Measurements from ENCODE around the gene MAPK6.

The MAPK6 gene

DNA sequence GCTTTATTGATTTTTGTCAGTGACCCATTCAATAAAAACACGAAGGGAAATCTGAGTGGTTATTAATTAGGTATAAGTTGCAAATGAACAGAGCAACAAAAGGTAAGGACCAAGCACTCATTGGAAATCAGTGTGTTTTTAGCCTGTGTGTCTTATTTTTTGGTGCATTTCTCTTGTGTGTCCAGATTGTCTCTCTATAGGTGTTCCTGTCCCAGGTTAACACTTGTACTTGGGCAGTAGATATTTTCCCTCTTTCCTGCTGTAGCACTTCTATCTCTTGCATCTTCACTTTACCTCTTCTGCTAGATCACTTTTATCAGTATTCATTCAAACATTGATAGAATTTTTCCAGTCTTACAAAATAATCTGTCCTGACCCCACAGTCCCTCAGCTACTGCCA is 37.0 kb downstream of the MAPK6 start:
- peaks cover 2 to 13% of the 10 kb centered on the region in 2 donors for H3K9me3 ChIP-seq (replicated peaks in 1 of 2; ENCODE audit: control insufficient read depth in 2 of 2, insufficient read depth in 1 of 2, low read depth in 1 of 2, low read length in 2 of 2)
- H3K9ac ChIP-seq (ENCODE audit: low read depth, low read length, poor library complexity) = no peak overlapping the region
- no peak for DNase-seq (ENCODE audit: low spot score)
- no peak overlapping the region for H4K91ac ChIP-seq (ENCODE audit: low read depth, low read length, poor library complexity)
- no peak overlapping the region for H2BK15ac ChIP-seq (ENCODE audit: low read length)
- H3K23ac ChIP-seq (ENCODE audit: low read depth, low read length, poor library complexity) = no peak overlapping the region
- no peak overlapping the region for H3K27ac ChIP-seq (replicated peaks; ENCODE audit: low read length)
- H2BK5ac ChIP-seq (ENCODE audit: low read length) = no peak overlapping the region
- H4K8ac ChIP-seq (ENCODE audit: low read depth, low read length) = no peak overlapping the region
- no peak overlapping the region for H2BK12ac ChIP-seq (ENCODE audit: low read length)
- no peak overlapping the region for H3K4me3 ChIP-seq (ENCODE audit: low read length in 2 of 2)
- peaks cover 19 to 97% of the 10 kb centered on the region in 2 donors for H3K36me3 ChIP-seq (replicated peaks in 1 of 2; ENCODE audit: control insufficient read depth in 2 of 2, insufficient read depth in 2 of 2, low read length in 2 of 2)
- no peaks in the 10 kb centered on the region for H3K27me3 ChIP-seq (ENCODE audit: control insufficient read depth in 3 of 3, insufficient read depth in 3 of 3, low read depth in 1 of 3, low read length in 3 of 3)
- H3K4me2 ChIP-seq (ENCODE audit: insufficient read depth, low read length, poor library complexity, severe bottlenecking) = no peak overlapping the region
- H3K18ac ChIP-seq (ENCODE audit: low read length) = no peak overlapping the region
- H3K14ac ChIP-seq (ENCODE audit: low read length) = no peak overlapping the region
- no peak overlapping the region for H2BK120ac ChIP-seq (ENCODE audit: low read depth, low read length)
- WGBS, 2 donors (ENCODE audit: extremely low coverage in 2 of 2, insufficient read length in 2 of 2, insufficient replicate concordance in 1 of 2) = no CpG with 5 or more reads among the region's 1 CpG
- peaks cover 1% of the 10 kb centered on the region for H3K79me1 ChIP-seq (ENCODE audit: low read depth, low read length)
- no peak overlapping the region for H2AFZ ChIP-seq (ENCODE audit: low read length)
- no peaks in the 10 kb centered on the region for H3K4me1 ChIP-seq (ENCODE audit: control insufficient read depth in 2 of 2, insufficient read depth in 1 of 2, low read depth in 1 of 2, low read length in 2 of 2)
- no peak overlapping the region for H3K4ac ChIP-seq (ENCODE audit: low read length)
- no peak overlapping the region for H2AK5ac ChIP-seq (ENCODE audit: low read depth, low read length)

DNA sequence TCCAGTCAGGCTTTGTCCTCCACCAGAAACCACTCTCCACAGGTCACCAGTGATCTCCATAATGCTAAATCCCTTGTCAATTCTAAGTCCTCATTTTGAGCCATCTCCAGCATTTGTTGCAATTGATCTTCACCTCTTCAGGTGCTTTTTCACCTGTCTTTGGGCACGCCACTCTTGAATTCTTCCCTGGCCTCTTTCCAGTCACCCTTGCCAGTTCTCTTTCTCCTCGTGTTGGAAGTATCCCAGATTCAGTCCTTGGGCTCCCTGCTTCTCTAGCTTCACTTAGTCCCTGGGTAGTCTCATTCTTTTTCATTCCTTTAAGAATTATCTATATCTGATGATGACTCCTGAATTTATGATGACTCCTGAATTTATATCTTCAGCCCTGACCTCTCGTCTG is 37.5 kb downstream of the MAPK6 start:
- Histone ChIP-seq H3K18ac (ENCODE audit: low read length) (no peak overlapping the region), H3K36me3 (replicated peaks in 1 of 2; ENCODE audit: control insufficient read depth in 2 of 2, insufficient read depth in 2 of 2, low read length in 2 of 2) (peaks cover 21 to 97% of the 10 kb centered on the region in 2 donors), H2BK12ac (ENCODE audit: low read length) (no peak overlapping the region), H2BK5ac (ENCODE audit: low read length) (no peak overlapping the region), H3K9me3 (replicated peaks in 1 of 2; ENCODE audit: control insufficient read depth in 2 of 2, insufficient read depth in 1 of 2, low read depth in 1 of 2, low read length in 2 of 2) (peaks cover 2 to 13% of the 10 kb centered on the region in 2 donors), H2AFZ (ENCODE audit: low read length) (no peak overlapping the region), H3K4ac (ENCODE audit: low read length) (no peak overlapping the region), H3K14ac (ENCODE audit: low read length) (no peak overlapping the region), H3K9ac (ENCODE audit: low read depth, low read length, poor library complexity) (no peak overlapping the region), H2BK15ac (ENCODE audit: low read length) (no peak overlapping the region), H3K23ac (ENCODE audit: low read depth, low read length, poor library complexity) (no peak overlapping the region), H3K27me3 (ENCODE audit: control insufficient read depth in 3 of 3, insufficient read depth in 3 of 3, low read depth in 1 of 3, low read length in 3 of 3) (no peaks in the 10 kb centered on the region), H4K8ac (ENCODE audit: low read depth, low read length) (no peak overlapping the region), H3K27ac (replicated peaks; ENCODE audit: low read length) (no peak overlapping the region), H3K4me3 (ENCODE audit: low read length in 2 of 2) (no peak overlapping the region), H4K91ac (ENCODE audit: low read depth, low read length, poor library complexity) (no peak overlapping the region), H2AK5ac (ENCODE audit: low read depth, low read length) (no peak overlapping the region), H3K4me2 (ENCODE audit: insufficient read depth, low read length, poor library complexity, severe bottlenecking) (no peak overlapping the region), H2BK120ac (ENCODE audit: low read depth, low read length) (no peak overlapping the region), H3K4me1 (ENCODE audit: control insufficient read depth in 2 of 2, insufficient read depth in 1 of 2, low read depth in 1 of 2, low read length in 2 of 2) (no peaks in the 10 kb centered on the region), H3K79me1 (ENCODE audit: low read depth, low read length) (peaks cover 1% of the 10 kb centered on the region)
- DNase-seq (ENCODE audit: low spot score) = no peak
- WGBS, 2 donors (ENCODE audit: extremely low coverage in 2 of 2, insufficient read length in 2 of 2, insufficient replicate concordance in 1 of 2) = no CpG with 5 or more reads among the region's 3 CpGs

DNA sequence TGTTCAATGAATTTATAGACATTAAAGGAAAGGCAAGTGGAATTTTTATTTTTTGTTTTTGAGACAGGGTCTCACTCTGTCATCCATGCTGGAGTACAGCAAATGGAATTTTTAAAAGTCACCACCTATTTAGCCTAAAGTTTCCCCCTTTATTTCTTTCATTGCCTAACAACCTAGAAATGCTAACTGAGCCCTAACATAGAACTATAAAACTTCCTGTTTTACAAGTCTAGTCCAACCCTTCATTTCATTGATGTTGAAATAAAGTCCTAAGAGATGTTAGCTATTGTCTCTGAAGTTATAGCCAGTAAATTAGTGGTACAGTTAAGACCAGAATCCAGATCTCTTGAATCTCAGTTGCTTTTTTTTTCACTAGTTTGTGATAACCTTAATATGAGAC is 39.0 kb downstream of the MAPK6 start:
- Histone ChIP-seq H3K4me2 (ENCODE audit: insufficient read depth, low read length, poor library complexity, severe bottlenecking) (no peak overlapping the region), H3K36me3 (replicated peaks in 1 of 2; ENCODE audit: control insufficient read depth in 2 of 2, insufficient read depth in 2 of 2, low read length in 2 of 2) (peaks cover 18 to 98% of the 10 kb centered on the region in 2 donors), H2BK5ac (ENCODE audit: low read length) (no peak overlapping the region), H3K27ac (replicated peaks; ENCODE audit: low read length) (no peak overlapping the region), H3K14ac (ENCODE audit: low read length) (no peak overlapping the region), H2AK5ac (ENCODE audit: low read depth, low read length) (no peak overlapping the region), H3K27me3 (ENCODE audit: control insufficient read depth in 3 of 3, insufficient read depth in 3 of 3, low read depth in 1 of 3, low read length in 3 of 3) (no peaks in the 10 kb centered on the region), H2BK15ac (ENCODE audit: low read length) (no peak overlapping the region), H2BK120ac (ENCODE audit: low read depth, low read length) (no peak overlapping the region), H3K79me1 (ENCODE audit: low read depth, low read length) (peaks cover 2% of the 10 kb centered on the region), H4K91ac (ENCODE audit: low read depth, low read length, poor library complexity) (no peak overlapping the region), H3K4me3 (ENCODE audit: low read length in 2 of 2) (no peak overlapping the region), H3K23ac (ENCODE audit: low read depth, low read length, poor library complexity) (no peak overlapping the region), H3K18ac (ENCODE audit: low read length) (no peak overlapping the region), H3K4me1 (ENCODE audit: control insufficient read depth in 2 of 2, insufficient read depth in 1 of 2, low read depth in 1 of 2, low read length in 2 of 2) (no peaks in the 10 kb centered on the region), H3K4ac (ENCODE audit: low read length) (no peak overlapping the region), H4K8ac (ENCODE audit: low read depth, low read length) (no peak overlapping the region), H3K9ac (ENCODE audit: low read depth, low read length, poor library complexity) (no peak overlapping the region), H2AFZ (ENCODE audit: low read length) (no peak overlapping the region), H3K9me3 (replicated peaks in 1 of 2; ENCODE audit: control insufficient read depth in 2 of 2, insufficient read depth in 1 of 2, low read depth in 1 of 2, low read length in 2 of 2) (no peaks in the 10 kb centered on the region), H2BK12ac (ENCODE audit: low read length) (no peak overlapping the region)
- DNase-seq (ENCODE audit: low spot score) = no peak

DNA sequence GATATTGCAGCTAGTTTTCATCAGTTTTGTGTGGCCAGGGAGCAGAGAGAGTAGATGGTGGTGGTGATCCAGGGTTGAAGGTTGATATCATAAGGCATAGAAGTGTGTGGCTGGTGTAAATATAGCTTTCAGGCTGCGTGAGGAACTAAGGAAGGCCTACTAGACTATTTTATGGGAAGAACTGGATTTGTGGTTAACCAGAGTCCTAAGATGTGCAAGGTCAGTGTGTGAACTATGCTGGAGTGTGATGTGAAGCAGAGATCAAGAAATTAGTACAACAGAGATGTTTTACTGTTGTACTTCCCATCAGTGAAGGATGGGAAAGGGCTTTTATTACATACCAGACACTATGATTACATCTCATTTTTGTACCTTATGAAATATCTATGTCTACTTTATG is 41.5 kb downstream of the MAPK6 start:
- Histone ChIP-seq H3K18ac (ENCODE audit: low read length) (no peak overlapping the region), H2BK120ac (ENCODE audit: low read depth, low read length) (no peak overlapping the region), H2BK5ac (ENCODE audit: low read length) (no peak overlapping the region), H2AFZ (ENCODE audit: low read length) (no peak overlapping the region), H3K4ac (ENCODE audit: low read length) (no peak overlapping the region), H3K4me2 (ENCODE audit: insufficient read depth, low read length, poor library complexity, severe bottlenecking) (no peak overlapping the region), H2BK15ac (ENCODE audit: low read length) (no peak overlapping the region), H2BK12ac (ENCODE audit: low read length) (no peak overlapping the region), H3K23ac (ENCODE audit: low read depth, low read length, poor library complexity) (no peak overlapping the region), H4K91ac (ENCODE audit: low read depth, low read length, poor library complexity) (no peak overlapping the region), H2AK5ac (ENCODE audit: low read depth, low read length) (no peak overlapping the region), H3K27ac (replicated peaks; ENCODE audit: low read length) (no peak overlapping the region), H4K8ac (ENCODE audit: low read depth, low read length) (no peak overlapping the region), H3K27me3 (ENCODE audit: control insufficient read depth in 3 of 3, insufficient read depth in 3 of 3, low read depth in 1 of 3, low read length in 3 of 3) (no peaks in the 10 kb centered on the region), H3K79me1 (ENCODE audit: low read depth, low read length) (peaks cover 1% of the 10 kb centered on the region), H3K36me3 (replicated peaks in 1 of 2; ENCODE audit: control insufficient read depth in 2 of 2, insufficient read depth in 2 of 2, low read length in 2 of 2) (peaks cover 20 to 94% of the 10 kb centered on the region in 2 donors), H3K14ac (ENCODE audit: low read length) (no peak overlapping the region), H3K4me1 (ENCODE audit: control insufficient read depth in 2 of 2, insufficient read depth in 1 of 2, low read depth in 1 of 2, low read length in 2 of 2) (no peaks in the 10 kb centered on the region), H3K4me3 (ENCODE audit: low read length in 2 of 2) (no peak overlapping the region), H3K9ac (ENCODE audit: low read depth, low read length, poor library complexity) (no peak overlapping the region), H3K9me3 (replicated peaks in 1 of 2; ENCODE audit: control insufficient read depth in 2 of 2, insufficient read depth in 1 of 2, low read depth in 1 of 2, low read length in 2 of 2) (no peaks in the 10 kb centered on the region)
- DNase-seq (ENCODE audit: low spot score) = no peak
- WGBS, 2 donors (ENCODE audit: extremely low coverage in 2 of 2, insufficient read length in 2 of 2, insufficient replicate concordance in 1 of 2) = no CpG with 5 or more reads among the region's 1 CpG

All from neuronal stem cell (in vitro differentiated cells).